Measurements from ENCODE around the gene XG.

XG gene

DNA sequence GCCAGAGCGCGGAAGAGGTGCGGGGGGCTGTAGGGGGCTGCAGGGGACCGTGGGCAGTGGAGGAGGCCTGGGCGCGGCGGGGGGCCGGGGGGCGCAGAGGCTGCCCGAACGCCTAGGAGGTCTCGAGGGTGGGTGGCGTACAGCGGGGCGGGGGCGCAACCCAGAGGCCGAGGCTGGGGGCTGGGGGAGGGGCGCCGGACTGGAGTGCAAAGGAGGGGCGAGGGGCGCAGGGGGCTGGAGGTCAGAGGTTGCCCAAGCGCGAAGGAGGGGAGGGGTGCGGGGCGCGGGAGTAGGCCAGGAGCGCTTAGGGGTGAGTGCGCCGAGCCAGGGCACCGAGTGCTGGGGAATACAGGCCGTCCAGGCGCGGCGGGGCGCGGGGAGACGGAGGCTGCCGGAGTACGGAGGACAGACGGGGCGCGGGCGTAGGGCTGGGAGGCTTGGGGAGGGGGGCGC, 77.1 kb downstream of the XG start:
- Histone ChIP-seq H3K9ac (ENCODE audit: low read length) (no peak overlapping the region), H2AFZ (ENCODE audit: low read depth, low read length) (no peak overlapping the region), H3K27ac (ENCODE audit: low read length) (no peak overlapping the region), H3K4me1 (ENCODE audit: low read length) (no peaks in the 10 kb centered on the region), H3K36me3 (replicated peaks; ENCODE audit: low read depth, low read length) (no peaks in the 10 kb centered on the region), H3K9me3 (ENCODE audit: insufficient read depth, low read length) (no peaks in the 10 kb centered on the region), H3K4me3 (ENCODE audit: low read length) (no peak overlapping the region), H4K20me1 (ENCODE audit: insufficient read depth, low read length) (no peaks in the 10 kb centered on the region), H3K27me3 (ENCODE audit: low read depth, low read length) (no peaks in the 10 kb centered on the region), H3K79me2 (ENCODE audit: low read length) (no peaks in the 10 kb centered on the region), H3K4me2 (ENCODE audit: low read length) (no peak overlapping the region)
- TF ChIP-seq, protein P1, sequence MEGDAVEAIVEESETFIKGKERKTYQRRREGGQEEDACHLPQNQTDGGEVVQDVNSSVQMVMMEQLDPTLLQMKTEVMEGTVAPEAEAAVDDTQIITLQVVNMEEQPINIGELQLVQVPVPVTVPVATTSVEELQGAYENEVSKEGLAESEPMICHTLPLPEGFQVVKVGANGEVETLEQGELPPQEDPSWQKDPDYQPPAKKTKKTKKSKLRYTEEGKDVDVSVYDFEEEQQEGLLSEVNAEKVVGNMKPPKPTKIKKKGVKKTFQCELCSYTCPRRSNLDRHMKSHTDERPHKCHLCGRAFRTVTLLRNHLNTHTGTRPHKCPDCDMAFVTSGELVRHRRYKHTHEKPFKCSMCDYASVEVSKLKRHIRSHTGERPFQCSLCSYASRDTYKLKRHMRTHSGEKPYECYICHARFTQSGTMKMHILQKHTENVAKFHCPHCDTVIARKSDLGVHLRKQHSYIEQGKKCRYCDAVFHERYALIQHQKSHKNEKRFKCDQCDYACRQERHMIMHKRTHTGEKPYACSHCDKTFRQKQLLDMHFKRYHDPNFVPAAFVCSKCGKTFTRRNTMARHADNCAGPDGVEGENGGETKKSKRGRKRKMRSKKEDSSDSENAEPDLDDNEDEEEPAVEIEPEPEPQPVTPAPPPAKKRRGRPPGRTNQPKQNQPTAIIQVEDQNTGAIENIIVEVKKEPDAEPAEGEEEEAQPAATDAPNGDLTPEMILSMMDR (IDR thresholded peaks at IDR 0.05; ENCODE audit: low read depth, low read length) = no peak
- no peak for TF ChIP-seq EZH2phosphoT487 (IDR thresholded peaks at IDR 0.05; ENCODE audit: low read depth)

DNA sequence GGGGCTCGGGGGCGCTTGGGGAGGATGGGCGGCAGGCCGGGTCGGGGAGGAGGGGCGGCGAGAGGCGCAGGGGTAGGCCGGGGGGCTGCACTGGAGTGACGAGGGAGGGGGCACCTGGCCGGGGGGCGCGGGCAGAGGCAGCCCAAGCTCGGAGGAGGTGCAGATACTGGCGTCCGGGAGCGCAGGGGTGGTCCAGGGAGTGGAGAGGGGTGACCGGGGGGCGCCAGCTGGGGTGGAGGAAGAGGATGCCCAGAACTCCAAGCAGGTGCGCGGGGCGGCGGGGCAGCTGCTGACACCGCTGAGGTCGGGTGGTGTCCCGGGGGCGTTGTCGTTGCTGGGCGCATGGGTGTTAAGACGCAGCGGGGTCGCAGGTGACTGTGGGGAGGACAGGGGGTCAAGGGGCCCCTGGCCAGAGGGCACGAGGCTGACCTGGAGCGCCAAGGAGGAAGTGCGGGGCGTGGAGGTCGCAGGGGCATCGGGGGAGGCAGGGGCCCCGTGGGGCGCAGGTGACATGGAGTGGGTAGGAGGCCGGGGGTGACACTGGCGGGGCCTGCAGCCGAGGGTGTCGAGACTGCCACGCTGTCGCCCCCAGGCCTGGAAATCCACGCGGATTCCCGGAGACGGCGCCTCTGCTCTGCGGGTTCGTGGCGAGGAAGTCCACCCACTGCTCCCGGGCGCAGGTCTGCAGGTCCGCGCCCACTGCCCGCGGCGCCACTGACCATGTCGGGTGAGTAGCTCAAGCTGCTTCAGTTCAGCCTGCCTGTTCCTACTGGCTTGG, 77.8 kb downstream of the XG start:
- no peak overlapping the region for H3K9ac ChIP-seq (ENCODE audit: low read length)
- H4K20me1 ChIP-seq (ENCODE audit: insufficient read depth, low read length) = no peaks in the 10 kb centered on the region
- H3K27ac ChIP-seq (ENCODE audit: low read length) = no peak overlapping the region
- H3K9me3 ChIP-seq (ENCODE audit: insufficient read depth, low read length) = no peaks in the 10 kb centered on the region
- H3K36me3 ChIP-seq (replicated peaks; ENCODE audit: low read depth, low read length) = no peaks in the 10 kb centered on the region
- TF ChIP-seq EZH2phosphoT487 (IDR thresholded peaks at IDR 0.05; ENCODE audit: low read depth) = no peak
- TF ChIP-seq, protein P1 (IDR thresholded peaks at IDR 0.05; ENCODE audit: low read depth, low read length) = no peak
- no peak overlapping the region for H3K4me2 ChIP-seq (ENCODE audit: low read length)
- H3K79me2 ChIP-seq (ENCODE audit: low read length) = no peaks in the 10 kb centered on the region
- H3K27me3 ChIP-seq (ENCODE audit: low read depth, low read length) = no peaks in the 10 kb centered on the region
- H2AFZ ChIP-seq (ENCODE audit: low read depth, low read length) = no peak overlapping the region
- no peaks in the 10 kb centered on the region for H3K4me1 ChIP-seq (ENCODE audit: low read length)
- H3K4me3 ChIP-seq (ENCODE audit: low read length) = no peak overlapping the region

DNA sequence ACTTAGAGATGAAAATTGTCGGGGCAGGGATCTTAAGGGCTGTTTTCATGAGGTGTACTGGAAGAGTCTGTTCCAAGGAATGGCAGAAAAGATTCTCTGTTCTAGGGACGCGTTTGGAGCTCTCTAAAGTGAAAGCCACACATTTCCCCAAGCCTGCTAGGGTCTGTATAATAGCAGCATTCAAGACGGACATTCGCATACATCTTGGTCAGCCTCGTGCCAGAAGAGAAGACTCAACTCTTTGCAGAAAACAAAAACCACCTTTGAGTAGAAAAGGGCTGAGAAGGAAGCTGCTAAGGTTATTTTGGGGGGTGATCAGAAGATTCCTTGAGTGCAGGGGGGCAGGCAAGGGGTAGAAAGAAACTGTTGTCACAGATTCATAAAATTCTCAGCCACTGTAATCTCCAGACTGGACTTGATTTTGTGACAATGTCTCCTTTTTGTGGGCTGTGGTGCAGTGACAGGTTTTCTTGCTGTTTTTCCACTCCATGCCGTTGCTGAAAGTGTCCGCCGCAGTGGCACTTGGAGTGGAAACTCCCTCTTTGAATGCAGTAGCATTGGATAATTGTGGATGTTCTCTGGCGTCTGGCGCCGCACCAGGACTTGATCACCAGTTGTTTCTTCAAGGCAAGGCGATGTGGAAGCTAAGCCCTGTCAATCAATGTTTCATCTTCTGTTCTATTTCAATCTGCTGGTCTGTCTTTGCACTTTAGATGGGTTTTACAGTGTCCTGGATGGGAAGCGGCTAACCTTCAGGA, 79.8 kb downstream of the XG start:
- Histone ChIP-seq H2AFZ (ENCODE audit: low read depth, low read length) (no peak overlapping the region), H3K4me2 (ENCODE audit: low read length) (no peak overlapping the region), H3K9me3 (ENCODE audit: insufficient read depth, low read length) (no peaks in the 10 kb centered on the region), H3K27ac (ENCODE audit: low read length) (no peak overlapping the region), H3K4me3 (ENCODE audit: low read length) (no peak overlapping the region), H4K20me1 (ENCODE audit: insufficient read depth, low read length) (no peaks in the 10 kb centered on the region), H3K4me1 (ENCODE audit: low read length) (no peaks in the 10 kb centered on the region), H3K9ac (ENCODE audit: low read length) (no peak overlapping the region), H3K79me2 (ENCODE audit: low read length) (no peaks in the 10 kb centered on the region), H3K36me3 (replicated peaks; ENCODE audit: low read depth, low read length) (no peaks in the 10 kb centered on the region), H3K27me3 (ENCODE audit: low read depth, low read length) (no peaks in the 10 kb centered on the region)
- TF ChIP-seq EZH2phosphoT487 (IDR thresholded peaks at IDR 0.05; ENCODE audit: low read depth) = no peak
- TF ChIP-seq, protein P1 (IDR thresholded peaks at IDR 0.05; ENCODE audit: low read depth, low read length) = no peak

DNA sequence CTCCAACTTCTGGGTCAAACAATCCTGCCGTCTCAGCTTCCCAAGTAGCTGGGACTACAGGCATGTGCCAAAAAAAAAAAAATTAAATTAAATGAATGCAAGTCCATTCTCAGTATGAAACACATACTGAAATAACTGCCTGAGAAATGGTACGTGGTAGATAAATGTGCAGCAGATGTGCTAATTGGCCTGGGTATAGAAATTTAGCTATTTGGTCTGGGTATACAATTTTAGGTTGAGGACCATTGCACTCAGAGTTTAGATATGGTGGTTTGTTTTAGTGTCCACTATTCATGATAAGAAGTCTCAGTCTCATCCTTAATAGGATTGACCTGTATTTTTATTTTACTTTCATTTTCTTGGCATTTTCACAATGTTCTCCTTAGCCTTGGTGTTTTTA, 86.1 kb downstream of the XG start:
- Histone ChIP-seq H4K20me1 (ENCODE audit: insufficient read depth, low read length) (no peaks in the 10 kb centered on the region), H3K79me2 (ENCODE audit: low read length) (no peaks in the 10 kb centered on the region), H3K27ac (ENCODE audit: low read length) (no peak overlapping the region), H3K9ac (ENCODE audit: low read length) (no peak overlapping the region), H3K4me3 (ENCODE audit: low read length) (no peak overlapping the region), H3K36me3 (replicated peaks; ENCODE audit: low read depth, low read length) (no peaks in the 10 kb centered on the region), H3K4me1 (ENCODE audit: low read length) (no peaks in the 10 kb centered on the region), H3K4me2 (ENCODE audit: low read length) (no peak overlapping the region), H3K9me3 (ENCODE audit: insufficient read depth, low read length) (no peaks in the 10 kb centered on the region), H3K27me3 (ENCODE audit: low read depth, low read length) (no peaks in the 10 kb centered on the region), H2AFZ (ENCODE audit: low read depth, low read length) (no peak overlapping the region)
- TF ChIP-seq, protein P1 (IDR thresholded peaks at IDR 0.05; ENCODE audit: low read depth, low read length) = no peak
- no peak for TF ChIP-seq EZH2phosphoT487 (IDR thresholded peaks at IDR 0.05; ENCODE audit: low read depth)

Data from OCI-LY3 (cell line).